ENCODE results near the gene SETBP1.

GRCh38 chr18:44893045-44893706, 212.5 kb downstream of the SETBP1 start:
- no peak for TF ChIP-seq POLR2A (IDR thresholded peaks at IDR 0.05)
- TF ChIP-seq CTCF (IDR thresholded peaks at IDR 0.05), result no peak
